GM12878 (cell line): ENCODE measurements around the gene GARNL3.

Experiments
- EZH2 ChIP-seq: IDR thresholded peaks from 2 replicates; pipeline ENCODE4 v1.6.1; 2012; ENCODE audit warnings: low read depth, mild to moderate bottlenecking, control low read depth, inconsistent platforms, low read length, borderline replicate concordance; ENCODE audit not compliant: control insufficient read depth
- MYC ChIP-seq: IDR thresholded peaks from 2 replicates; pipeline ENCODE4 v1.6.1; 2011; ENCODE audit warnings: mild to moderate bottlenecking, low read length, moderate library complexity, inconsistent platforms; ENCODE audit not compliant: insufficient read depth, insufficient replicate concordance, insufficient read length, severe bottlenecking
- POLR2AphosphoS5 ChIP-seq: IDR thresholded peaks from 2 replicates; pipeline ENCODE4 v1.6.1; 2011; ENCODE audit warnings: mild to moderate bottlenecking, low read length, inconsistent platforms
- ZNF207 ChIP-seq: fragments of 450-650 bp; IDR thresholded peaks from 2 replicates; pipeline ENCODE4 v1.6.1; 2014; ENCODE audit warnings: antibody characterized with exemption, mild to moderate bottlenecking, borderline replicate concordance
- ZNF274 ChIP-seq: IDR thresholded peaks from one replicate; pipeline ENCODE4 v1.8.0; 2011; ENCODE audit not compliant: insufficient read length, insufficient read depth

GRCh38 chr9:127384016-127384730 lies 119.6 kb downstream of the GARNL3 start:
- TF ChIP-seq POLR2AphosphoS5 (no peak), ZNF274 (no peak), ZNF207 (no peak), MYC (no peak), EZH2 (no peak)
